HG03442 (cell line): ENCODE measurements around the gene SLC25A42.
"Not testable (repeated sequence)": the region's sequence is repeated elsewhere in the genome, so short reads cannot be mapped to it uniquely, and the experiment has no call there.

ENCODE experiments used
- ATAC-seq: cut with Tn5 transposase; IDR thresholded peaks from one replicate; pipeline ENCODE4 v1.9.1; 2021; ENCODE audit warnings: mild to moderate bottlenecking, moderate library complexity; ENCODE audit not compliant: unreplicated experiment

SLC25A42 gene

GRCh38 chr19:19103167-19103566, 39.4 kb downstream of the SLC25A42 start:
- no peak for ATAC-seq

- ATAC-seq = no peak
These were observed 41.7 kb downstream of the SLC25A42 start for GRCh38 chr19:19105365-19106055.

DNA sequence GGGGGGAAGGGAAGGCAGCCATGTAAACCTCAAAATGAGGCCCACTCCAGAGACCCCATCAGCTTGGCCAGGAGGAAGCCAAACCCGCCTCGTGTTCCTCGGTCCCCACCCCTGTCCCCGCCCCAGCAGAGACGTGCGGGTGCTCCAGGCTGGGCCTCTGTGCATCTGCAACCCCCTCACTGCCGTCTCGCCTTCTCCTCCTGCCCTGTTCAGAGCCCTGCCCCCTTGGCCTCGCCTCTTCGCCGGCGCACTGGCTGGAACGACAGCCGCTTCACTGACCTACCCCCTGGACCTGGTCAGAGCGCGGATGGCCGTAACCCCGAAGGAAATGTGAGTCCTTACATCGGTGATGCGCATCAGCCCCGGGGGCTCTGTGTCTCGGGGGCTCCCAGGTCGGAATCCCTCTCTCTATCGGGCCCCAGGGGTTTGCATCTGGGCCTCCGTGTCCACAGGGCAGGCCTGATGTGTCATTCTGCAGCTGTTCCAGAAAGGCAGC, 42.3 kb downstream of the SLC25A42 start:
- no peak for ATAC-seq

GRCh38 chr19:19106938-19107337, 43.1 kb downstream of the SLC25A42 start:
- not testable (repeated sequence) for ATAC-seq

DNA sequence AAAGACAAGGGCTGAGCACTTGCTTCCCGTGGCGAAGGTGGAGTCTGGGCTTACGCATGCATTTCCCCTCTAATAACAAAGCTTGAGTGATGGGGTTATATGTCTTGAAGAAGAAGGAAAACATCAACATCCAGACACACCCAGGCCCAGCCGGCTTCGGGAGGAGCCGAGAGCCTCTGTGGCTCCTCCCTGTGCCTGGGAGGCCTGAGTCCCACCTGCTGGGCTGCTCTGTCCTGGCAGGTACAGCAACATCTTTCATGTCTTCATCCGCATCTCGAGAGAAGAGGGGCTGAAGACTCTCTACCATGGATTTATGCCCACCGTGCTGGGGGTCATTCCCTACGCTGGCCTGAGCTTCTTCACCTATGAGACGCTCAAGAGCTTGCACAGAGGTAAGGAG, 43.9 kb downstream of the SLC25A42 start:
- ATAC-seq = no peak

DNA sequence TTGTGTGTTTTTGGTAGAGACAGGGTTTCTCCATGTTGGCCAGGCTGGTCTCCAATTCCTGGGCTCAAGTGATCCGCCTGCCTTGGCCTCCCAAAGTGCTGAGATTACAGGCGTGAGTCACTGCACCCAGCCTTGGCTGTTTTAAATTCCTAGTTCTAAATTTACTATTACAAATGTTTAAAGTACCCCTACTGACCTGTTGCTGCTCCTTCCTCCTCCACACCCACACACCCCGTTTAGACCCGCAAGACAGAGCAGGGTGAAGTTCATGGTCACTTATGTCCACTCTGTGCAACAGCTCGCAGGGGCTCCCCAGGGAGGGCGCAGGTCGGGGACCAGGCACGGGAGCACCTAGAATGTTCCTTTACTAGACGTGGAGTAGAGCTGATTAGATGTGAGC, 45.8 kb downstream of the SLC25A42 start:
- no peak for ATAC-seq

DNA sequence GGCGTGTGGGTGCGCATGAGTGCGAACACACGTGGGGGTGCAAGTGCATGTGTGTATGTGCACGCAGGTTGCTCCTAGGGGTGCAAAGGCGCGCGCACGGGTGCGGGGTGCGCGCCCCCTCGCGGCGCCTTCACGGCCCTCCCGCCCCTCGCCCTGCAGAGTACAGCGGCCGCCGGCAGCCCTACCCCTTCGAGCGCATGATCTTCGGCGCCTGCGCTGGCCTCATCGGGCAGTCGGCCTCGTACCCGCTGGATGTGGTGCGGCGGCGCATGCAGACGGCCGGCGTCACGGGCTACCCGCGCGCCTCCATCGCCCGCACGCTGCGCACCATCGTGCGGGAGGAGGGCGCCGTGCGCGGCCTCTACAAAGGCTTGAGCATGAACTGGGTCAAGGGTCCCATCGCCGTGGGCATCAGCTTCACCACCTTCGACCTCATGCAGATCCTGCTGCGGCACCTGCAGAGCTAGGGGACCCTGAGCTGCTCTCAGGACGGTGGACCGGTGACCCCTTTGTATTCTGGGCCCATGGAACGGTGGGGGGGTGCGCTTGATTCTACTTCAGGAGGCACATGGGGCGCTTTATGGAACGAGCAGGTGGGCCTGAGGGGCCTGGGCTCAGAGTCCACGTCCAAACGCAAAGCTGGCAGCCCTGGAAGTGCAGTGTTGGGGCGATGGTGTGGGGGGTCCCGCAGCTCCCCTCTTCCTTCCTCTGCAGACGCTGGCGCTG, 46.8 kb downstream of the SLC25A42 start:
- no peak for ATAC-seq

DNA sequence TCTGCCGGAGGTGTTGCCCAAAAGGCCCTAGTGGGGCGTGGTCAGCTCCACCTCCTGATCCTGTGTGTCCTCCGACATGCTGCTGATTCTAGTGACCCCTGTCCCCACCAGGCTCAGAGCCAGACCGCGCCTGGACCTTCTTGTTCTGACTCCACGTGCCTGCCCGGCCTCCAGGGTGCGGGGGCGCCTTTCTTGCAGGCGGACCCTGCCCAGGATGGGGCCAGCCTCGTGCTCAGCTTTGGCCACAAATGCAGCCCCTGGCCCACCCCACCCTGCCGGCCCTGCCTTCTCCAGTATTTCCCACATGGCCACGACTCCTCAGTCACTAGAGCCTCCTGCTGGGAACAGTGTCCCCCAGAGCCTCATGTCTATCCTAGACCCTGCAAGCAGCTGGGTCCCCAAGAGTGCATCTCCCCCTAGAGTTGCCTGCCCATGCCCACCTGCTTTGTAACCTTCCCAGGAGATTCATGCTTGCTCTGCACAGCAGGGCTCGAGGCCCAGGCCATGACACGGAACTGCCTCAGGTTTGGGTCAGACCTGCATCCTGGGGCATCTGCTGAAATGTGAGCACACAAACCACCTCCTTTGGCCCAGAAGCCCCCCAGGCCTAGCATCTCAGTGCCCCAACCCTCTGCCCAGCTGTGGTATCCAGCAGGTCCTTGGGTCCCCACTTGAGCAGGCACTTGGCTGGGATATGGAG, 47.5 kb downstream of the SLC25A42 start:
- ATAC-seq = no peak

DNA sequence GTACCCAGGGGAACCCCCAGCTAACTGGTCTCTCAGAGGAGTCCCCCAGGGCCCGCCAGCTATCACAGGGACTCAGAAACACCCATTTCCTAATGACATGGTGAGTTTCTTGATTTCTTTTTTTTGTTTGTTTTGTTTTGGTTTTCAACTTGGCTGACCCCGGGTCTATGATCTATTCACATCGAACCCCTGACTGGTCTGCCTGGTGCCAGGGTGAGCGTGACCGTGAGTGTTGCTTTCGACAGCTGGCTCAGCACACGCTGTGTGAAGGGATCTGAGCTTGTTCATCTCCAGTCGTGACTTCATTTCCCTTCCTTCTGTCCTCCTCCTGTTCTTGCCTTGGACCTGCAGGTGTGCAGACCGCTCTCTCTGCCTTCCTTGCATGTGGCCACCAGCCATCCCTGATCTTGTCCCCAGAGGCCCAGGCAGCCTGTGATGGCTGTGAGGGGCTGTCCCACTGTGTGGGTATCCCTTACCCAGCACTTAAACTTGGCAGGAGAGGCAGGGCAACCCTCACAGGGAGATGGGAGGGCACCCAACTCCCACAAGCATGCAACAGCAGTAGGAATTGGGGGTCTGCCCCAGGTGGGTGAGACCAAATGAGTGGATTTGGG, 48.3 kb downstream of the SLC25A42 start:
- ATAC-seq = no peak

DNA sequence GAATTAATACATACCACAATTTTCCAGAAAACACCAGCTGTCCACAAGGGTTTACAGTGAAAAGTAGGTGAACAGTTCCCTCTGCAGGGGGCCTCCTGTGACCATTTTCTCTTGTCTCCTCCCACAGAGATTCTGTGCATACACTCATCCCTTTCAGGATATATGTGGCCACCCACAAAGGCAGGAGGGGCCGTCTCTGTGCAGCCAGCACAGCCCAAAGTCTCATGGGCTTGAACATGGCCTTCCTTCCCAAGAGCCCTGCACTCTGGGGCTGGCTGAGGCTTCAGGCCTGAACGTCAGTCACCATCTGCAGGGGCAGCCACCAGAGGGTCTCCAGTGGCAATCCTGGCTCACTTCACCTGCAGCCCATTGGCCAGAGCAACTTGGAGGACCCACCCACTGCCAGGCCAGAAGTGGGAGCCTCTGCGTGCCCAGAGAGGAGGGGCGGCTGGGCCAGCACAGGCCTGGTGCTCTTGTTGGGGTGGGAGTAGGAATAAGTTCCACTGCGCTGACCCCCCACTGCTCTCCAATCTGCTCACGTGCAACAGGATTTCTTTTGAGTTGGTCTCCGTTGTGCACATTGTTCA, 49.3 kb downstream of the SLC25A42 start:
- ATAC-seq = no peak

DNA sequence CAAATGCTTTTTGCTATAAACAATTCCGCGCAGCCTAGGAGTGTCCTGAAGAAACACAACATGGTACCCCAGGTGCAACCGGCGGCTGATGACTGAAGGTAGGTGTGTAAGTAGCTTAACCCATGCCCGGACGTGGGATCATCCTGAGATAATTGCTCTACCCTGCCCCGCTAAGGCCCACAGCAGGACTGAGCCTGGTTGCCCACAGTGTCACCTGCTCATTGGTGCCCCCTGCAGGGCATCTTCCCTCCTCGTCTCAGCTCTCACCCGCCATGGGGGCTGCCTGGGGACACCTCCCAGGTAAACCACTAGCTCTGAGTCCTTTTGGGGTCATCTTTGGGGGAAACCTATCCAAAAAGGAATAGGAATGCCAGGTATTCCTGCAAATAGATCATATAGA, 52.2 kb downstream of the SLC25A42 start:
- no peak for ATAC-seq

GRCh38 chr19:19119325-19120237, 55.8 kb downstream of the SLC25A42 start:
- no peak for ATAC-seq

DNA sequence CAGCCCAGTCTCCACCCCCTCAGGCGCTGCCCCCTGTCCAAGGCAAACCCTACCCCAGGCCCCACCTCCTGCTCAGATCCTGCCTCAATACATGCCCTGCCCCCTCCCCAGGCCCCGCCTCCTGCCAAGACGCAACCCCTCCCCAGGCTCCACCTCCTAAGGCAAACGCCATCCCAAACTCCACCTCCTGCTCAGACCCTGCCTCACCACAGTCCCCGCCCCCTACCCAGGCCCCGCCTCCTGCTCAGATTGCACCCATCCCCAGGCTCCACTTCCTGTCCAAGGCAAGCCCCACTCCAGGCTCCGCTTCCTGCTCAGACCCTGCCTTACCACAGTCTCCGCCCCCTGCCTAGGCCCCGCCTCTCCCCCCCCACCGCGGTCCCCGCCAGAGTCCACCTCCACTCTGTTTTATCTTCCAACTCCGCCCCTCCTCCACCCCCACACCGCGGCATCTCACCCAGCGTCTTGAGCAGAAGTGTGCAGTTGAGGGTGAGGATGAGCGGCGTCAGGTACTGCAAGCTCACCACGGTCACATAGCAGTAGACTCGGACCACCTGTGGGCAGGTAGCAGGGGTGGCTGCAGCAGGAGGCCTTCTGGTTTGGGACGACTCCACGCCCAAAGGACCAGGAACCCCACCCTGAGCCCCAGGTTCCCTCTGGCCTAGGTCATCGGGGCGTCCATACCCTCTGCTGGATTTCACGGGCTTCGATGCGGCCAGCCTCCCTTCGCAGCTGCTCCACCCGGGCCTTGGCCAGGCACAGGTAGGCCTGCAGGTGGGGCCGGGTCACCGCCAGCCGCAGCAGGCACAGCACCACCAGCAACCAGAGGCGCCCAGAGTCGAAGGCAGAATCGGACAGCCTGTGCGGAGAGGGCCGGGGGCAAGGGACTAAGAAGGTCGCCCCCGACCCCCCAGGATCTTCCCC, 56.8 kb downstream of the SLC25A42 start:
- no peak for ATAC-seq

GRCh38 chr19:19121371-19121770, 57.6 kb downstream of the SLC25A42 start:
- ATAC-seq = no peak

DNA sequence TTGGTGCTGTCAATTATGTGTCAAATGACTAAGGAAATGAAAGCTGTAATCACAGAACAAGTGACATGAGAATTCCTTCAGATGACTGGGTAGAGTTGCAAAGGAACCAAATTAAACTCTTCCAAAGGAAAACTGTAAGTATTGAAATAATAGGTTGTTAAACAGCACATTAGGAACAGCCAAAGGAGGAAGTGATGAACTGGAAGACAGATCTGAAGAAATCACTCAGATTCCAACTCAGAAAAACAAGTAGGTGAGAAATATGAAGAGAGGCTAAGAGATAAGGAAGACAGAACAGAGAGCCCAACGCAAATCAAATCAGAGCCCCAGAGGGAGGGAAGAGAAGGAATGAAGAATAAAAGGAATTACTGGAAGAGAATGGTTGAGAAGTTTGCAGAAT, 59.1 kb downstream of the SLC25A42 start:
- ATAC-seq = no peak

DNA sequence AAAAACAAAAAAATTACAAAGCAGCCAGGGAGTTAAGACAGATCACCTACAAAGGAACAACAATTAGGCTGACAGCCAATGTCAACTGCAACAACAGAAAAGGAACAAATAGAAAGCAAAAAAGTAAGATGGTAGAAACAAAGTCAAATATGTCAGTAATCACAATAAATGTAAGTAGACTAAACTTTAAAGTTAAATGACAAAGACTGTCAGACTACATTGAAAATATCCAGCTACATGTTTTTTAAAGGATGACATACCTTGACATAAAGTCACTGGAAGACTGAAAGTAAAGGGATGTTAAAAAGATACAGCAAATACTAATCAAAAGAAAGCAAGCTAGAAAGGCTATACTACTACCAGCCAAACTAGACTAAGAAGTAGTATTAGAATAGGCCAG, 59.6 kb downstream of the SLC25A42 start:
- no peak for ATAC-seq

DNA sequence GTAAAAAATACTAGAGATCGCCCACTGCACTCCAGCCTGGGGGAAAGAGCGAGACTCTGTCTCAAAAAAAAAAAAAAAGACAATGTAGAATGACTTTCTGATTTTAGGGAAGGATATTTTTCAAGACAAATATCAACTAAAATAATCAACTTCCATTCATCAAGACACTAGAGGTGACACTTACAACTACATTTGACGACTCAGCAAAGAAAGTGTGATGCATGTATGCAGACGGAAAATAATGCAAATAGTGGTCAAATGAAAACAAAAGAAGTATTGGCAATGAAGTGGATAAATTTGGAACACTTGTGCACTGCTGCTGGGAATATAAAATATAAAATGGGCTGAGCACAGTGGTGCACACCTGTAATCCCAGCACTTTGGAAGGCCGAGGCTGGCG, 62.3 kb downstream of the SLC25A42 start:
- ATAC-seq = no peak

DNA sequence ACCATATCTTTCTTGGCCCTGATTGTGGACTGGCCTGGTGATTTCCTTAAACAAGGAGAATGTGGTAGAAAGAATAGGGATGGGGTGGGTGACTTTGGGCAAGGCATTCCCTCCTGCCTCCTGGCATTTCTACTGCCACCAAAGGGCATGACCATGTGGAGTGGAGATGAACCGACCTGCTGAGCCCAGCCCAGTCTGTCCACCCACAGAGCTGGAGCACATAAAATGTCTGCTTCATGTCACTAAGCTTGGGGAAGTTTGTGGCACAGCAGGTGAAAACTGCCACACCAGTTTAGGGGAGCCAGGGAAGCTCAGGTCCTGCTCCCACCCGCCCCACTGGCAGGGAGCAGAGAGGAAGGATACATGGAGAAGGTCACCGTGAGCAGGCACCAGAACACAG, 68.2 kb downstream of the SLC25A42 start:
- no peak for ATAC-seq

DNA sequence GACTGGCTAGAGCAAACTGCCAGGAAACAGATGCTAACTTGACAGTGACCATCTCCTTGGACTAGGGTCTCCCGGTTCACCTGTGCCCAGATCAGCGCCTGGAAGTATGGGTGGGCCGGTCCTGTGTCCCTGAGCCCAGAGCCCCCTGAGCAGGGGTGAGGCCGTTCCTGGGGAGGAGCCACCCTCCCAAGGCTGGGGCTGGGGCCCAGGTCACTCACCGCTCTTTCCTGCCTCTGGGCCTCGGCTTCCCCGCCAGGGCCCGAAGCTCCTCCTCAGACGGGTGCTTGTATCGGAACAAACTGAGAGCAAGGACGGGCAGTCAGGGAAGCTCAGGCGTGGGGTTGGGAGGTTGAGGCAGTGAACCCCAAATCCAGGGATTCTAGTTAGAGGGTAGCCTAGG, 69.1 kb downstream of the SLC25A42 start:
- no peak for ATAC-seq
